ENCODE measurements around the gene CALHM2.

DNA sequence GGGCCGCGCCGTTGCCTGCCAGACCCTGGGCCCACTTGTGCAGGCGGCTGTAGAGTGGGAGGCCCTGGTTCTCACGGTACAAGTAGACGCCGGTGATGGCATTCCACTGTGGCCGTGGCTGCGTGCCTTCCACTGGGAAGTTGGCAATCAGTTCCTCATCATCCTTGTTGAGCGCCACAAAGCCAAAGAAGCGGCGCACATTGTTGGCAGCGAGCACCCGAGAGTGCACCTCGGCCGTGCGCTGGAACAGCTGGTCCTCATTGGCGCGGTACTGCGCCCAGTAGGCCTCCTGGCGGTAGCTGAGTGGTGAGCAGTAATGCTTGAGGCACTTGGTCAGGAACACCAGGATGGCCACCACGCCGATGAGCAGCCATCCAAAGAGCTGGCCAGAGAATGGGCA, 5.0 kb downstream of the CALHM2 start:
- TF ChIP-seq, protein P1, sequence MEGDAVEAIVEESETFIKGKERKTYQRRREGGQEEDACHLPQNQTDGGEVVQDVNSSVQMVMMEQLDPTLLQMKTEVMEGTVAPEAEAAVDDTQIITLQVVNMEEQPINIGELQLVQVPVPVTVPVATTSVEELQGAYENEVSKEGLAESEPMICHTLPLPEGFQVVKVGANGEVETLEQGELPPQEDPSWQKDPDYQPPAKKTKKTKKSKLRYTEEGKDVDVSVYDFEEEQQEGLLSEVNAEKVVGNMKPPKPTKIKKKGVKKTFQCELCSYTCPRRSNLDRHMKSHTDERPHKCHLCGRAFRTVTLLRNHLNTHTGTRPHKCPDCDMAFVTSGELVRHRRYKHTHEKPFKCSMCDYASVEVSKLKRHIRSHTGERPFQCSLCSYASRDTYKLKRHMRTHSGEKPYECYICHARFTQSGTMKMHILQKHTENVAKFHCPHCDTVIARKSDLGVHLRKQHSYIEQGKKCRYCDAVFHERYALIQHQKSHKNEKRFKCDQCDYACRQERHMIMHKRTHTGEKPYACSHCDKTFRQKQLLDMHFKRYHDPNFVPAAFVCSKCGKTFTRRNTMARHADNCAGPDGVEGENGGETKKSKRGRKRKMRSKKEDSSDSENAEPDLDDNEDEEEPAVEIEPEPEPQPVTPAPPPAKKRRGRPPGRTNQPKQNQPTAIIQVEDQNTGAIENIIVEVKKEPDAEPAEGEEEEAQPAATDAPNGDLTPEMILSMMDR (IDR thresholded peaks at IDR 0.05; ENCODE audit: borderline replicate concordance, extremely low read depth, low read length, poor library complexity, severe bottlenecking): no peak
- TF ChIP-seq EZH2 (IDR thresholded peaks at IDR 0.05; ENCODE audit: borderline replicate concordance, low read depth, low read length, severe bottlenecking): no peak
